CD8-positive, alpha-beta memory T cell (primary cell): ENCODE measurements around the gene SNX18. TPM values are rescaled to one million over a fixed set of nuclear protein-coding genes. Genes with fewer than 3 reads are reported as not detected.
"Not testable (repeated sequence)": the region's sequence is repeated elsewhere in the genome, so short reads cannot be mapped to it uniquely, and the experiment has no call there.

Experiments used
- CTCF ChIA-PET: fragments of 350-600 bp; sonication (Branson Sonifier 250); formaldehyde crosslinking; loops from one replicate; lab custom pipeline; 2021; ENCODE audit warnings: antibody characterized with exemption; lab: Charles Lee
- POLR2A ChIA-PET: fragments of 350-600 bp; sonication (Branson Sonifier 250); formaldehyde crosslinking; loops from one replicate; lab custom pipeline; 2021; ENCODE audit warnings: antibody characterized with exemption; lab: Charles Lee
- DNase-seq, 5 donors: peaks; one replicate each; pipeline versions ENCODE4 v3.0.0 to v3.0.0-alpha.2; 2020 to 2022; ENCODE audit warnings: mixed read lengths in 1 of 5
- H3K27ac ChIP-seq: one replicate; pipeline ENCODE4 v1.7.0; 2013; ENCODE audit warnings: low read depth, mild to moderate bottlenecking, low read length, moderate library complexity
- H3K27me3 ChIP-seq: 2 replicates; pipeline ENCODE4 v1.7.0; 2013; ENCODE audit warnings: low read length, mild to moderate bottlenecking; ENCODE audit not compliant: insufficient read depth, poor library complexity, severe bottlenecking
- H3K36me3 ChIP-seq: 2 replicates; pipeline ENCODE4 v1.7.0; 2013; ENCODE audit warnings: mild to moderate bottlenecking, low read length, moderate library complexity; ENCODE audit not compliant: insufficient read depth
- H3K4me1 ChIP-seq: 2 replicates; pipeline ENCODE4 v1.7.0; 2013; ENCODE audit warnings: mild to moderate bottlenecking, low read length, moderate library complexity; ENCODE audit not compliant: insufficient read depth
- H3K4me3 ChIP-seq: 2 replicates; pipeline ENCODE4 v1.7.0; 2013; ENCODE audit warnings: mild to moderate bottlenecking, low read length
- H3K9me3 ChIP-seq: 2 replicates; pipeline ENCODE4 v1.7.0; 2013; ENCODE audit warnings: mild to moderate bottlenecking, low read length
- H3K27ac Mint-ChIP-seq, 8 donors: one replicate each; pipeline ENCODE4 v1.8.0; 2020 to 2021; ENCODE audit warnings: mixed read lengths in 8 of 8, mild to moderate bottlenecking in 6 of 8, inconsistent platforms in 3 of 8, moderate library complexity in 3 of 8
- H3K27me3 Mint-ChIP-seq, 2 donors: one replicate each; pipeline ENCODE4 v1.8.0; 2020 to 2021; ENCODE audit warnings: mixed read lengths in 2 of 2, mild to moderate bottlenecking in 1 of 2, moderate library complexity in 1 of 2
- H3K36me3 Mint-ChIP-seq, 3 donors: one replicate each; pipeline ENCODE4 v1.8.0; 2020 to 2021; ENCODE audit warnings: mixed read lengths in 3 of 3, inconsistent platforms in 1 of 3, mild to moderate bottlenecking in 1 of 3
- H3K4me1 Mint-ChIP-seq, 3 donors: one replicate each; pipeline ENCODE4 v1.8.0; 2020 to 2021; ENCODE audit warnings: mixed read lengths in 3 of 3, inconsistent platforms in 1 of 3, mild to moderate bottlenecking in 1 of 3
- H3K4me3 Mint-ChIP-seq, 7 donors: one replicate each; pipeline ENCODE4 v1.8.0; 2020 to 2021; ENCODE audit warnings: mixed read lengths in 7 of 7, mild to moderate bottlenecking in 6 of 7, moderate library complexity in 4 of 7, inconsistent platforms in 2 of 7
- H3K9me3 Mint-ChIP-seq, 5 donors: one replicate each; pipeline ENCODE4 v1.8.0; 2020 to 2022; ENCODE audit warnings: mixed read lengths in 5 of 5, mild to moderate bottlenecking in 3 of 5, moderate library complexity in 2 of 5, inconsistent platforms in 1 of 5
- polyA plus RNA-seq: library from polyadenylated mRNA; unstranded; fragments of 300-500 nt; fragmentation: Illumina TruSeq; gene quantifications from one replicate; pipeline ENCODE4 v1.2.3, GENCODE V29; 2021
- total RNA-seq, 2 experiments: library from RNA; stranded (reverse); gene quantifications; one replicate each; pipeline ENCODE4 v1.2.3, GENCODE V29; 2021

The SNX18 gene
- total and polyA plus RNA-seq, 3 experiments from 2014 or later: 3.8 to 23.9 (median 21.5) TPM

DNA sequence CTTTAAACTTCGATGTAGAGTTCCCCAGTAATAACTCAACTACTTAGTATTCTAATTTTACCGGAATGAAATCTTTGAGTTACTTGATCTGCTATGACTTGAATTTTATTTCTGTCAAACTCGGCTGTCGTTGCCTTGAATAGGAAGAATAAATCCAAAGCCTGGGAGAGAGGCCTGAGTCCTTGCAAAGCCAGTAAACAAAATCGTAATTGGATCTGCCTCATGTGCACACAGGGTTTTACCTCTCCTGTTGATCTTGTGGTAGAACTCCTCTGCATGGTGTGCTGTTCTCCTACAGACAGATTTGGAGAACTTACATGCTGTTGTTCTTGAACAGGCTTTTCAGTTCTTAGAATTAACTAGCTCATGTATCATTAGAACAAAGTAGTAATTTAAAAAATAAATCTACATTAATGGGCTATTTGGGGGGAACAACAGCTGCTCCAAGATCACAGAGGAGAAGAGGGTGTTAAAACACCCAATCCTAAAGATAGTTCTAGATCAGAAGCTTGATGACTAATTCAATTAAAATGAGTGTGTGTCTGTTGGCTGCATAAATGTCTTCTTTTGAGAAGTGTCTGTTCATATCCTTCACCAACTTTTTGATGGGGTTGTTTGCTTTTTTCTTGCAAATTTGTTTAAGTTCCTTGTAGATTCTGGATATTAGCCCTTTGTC lies 33.2 kb upstream of the SNX18 start:
- H3K4me3 ChIP-seq: no peak overlapping the region
- peaks cover 0 to 2% (median 0%) of the 10 kb centered on the region in 3 donors for H3K4me1 Mint-ChIP-seq
- no peak overlapping the region for H3K27ac ChIP-seq
- peaks cover 18 to 33% of the 10 kb centered on the region in 2 donors for H3K27me3 Mint-ChIP-seq
- H3K9me3 ChIP-seq: no peaks in the 10 kb centered on the region
- H3K9me3 Mint-ChIP-seq: no peaks in the 10 kb centered on the region
- no peak for DNase-seq
- H3K36me3 Mint-ChIP-seq: peaks cover 0 to 2% (median 0%) of the 10 kb centered on the region in 3 donors
- H3K36me3 ChIP-seq: no peaks in the 10 kb centered on the region
- POLR2A ChIA-PET: no interaction called here
- no peaks in the 10 kb centered on the region for H3K27me3 ChIP-seq
- H3K4me3 Mint-ChIP-seq: no peak overlapping the region
- no peak overlapping the region for H3K27ac Mint-ChIP-seq
- H3K4me1 ChIP-seq: no peaks in the 10 kb centered on the region
- CTCF ChIA-PET: no interaction called here

DNA sequence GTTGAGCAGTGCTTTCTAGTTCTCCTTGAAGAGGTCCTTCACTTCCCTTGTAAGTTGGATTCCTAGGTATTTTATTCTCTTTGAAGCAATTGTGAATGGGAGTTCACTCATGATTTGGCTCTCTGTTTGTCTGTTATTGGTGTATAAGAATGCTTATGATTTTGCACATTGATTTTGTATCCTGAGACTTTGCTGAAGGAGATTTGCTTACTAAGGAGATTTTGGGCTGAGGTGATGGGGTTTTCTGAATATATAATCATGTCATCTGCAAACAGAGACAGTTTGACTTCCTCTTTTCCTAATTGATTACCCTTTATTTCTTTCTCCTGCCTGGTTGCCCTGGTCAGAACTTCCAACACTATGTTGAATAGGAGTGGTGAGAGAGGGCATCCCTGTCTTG lies 31.9 kb upstream of the SNX18 start:
- H3K4me1 Mint-ChIP-seq, CTCF ChIA-PET, H3K4me3 Mint-ChIP-seq: not testable (repeated sequence)

DNA sequence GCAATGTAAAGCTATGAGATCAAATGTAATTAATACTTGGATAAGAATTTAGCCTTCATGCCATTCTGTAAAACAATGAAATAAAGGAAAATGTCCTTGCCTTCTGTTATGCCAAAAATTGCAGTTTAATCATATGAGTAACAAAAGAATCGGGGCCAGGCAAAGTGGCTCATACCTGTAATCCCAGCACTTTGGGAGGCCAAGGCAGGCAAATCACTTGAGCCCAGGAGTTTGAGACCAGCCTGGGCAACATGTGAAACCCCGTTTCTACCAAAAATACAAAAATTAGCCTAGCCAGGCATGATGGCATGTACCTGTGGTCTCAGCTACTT lies 27.9 kb upstream of the SNX18 start:
- H3K27me3 ChIP-seq, H3K27ac Mint-ChIP-seq, POLR2A ChIA-PET, H3K4me1 Mint-ChIP-seq, H3K27me3 Mint-ChIP-seq, H3K9me3 ChIP-seq, DNase-seq, H3K4me3 Mint-ChIP-seq, H3K36me3 Mint-ChIP-seq, H3K9me3 Mint-ChIP-seq, H3K4me3 ChIP-seq, H3K4me1 ChIP-seq, H3K36me3 ChIP-seq, H3K27ac ChIP-seq: not testable (repeated sequence)
- CTCF ChIA-PET: interaction anchor here (0.9 to 2.7 kb wide), 14 partner anchors 8 to 377 kb away, joined by 3 to 12 read pairs (median 6); partner anchors contain the start of gene SNX18

More for the DNA sequence above, 31.9 kb upstream of the SNX18 start:
- H3K27me3 ChIP-seq, H3K4me3 ChIP-seq, H3K9me3 Mint-ChIP-seq, H3K4me1 ChIP-seq, H3K27ac ChIP-seq, H3K36me3 ChIP-seq, H3K27ac Mint-ChIP-seq, H3K9me3 ChIP-seq, DNase-seq, POLR2A ChIA-PET, H3K36me3 Mint-ChIP-seq: not testable (repeated sequence)
- H3K27me3 Mint-ChIP-seq: peaks cover 11 to 21% of the 10 kb centered on the region in 2 donors

DNA sequence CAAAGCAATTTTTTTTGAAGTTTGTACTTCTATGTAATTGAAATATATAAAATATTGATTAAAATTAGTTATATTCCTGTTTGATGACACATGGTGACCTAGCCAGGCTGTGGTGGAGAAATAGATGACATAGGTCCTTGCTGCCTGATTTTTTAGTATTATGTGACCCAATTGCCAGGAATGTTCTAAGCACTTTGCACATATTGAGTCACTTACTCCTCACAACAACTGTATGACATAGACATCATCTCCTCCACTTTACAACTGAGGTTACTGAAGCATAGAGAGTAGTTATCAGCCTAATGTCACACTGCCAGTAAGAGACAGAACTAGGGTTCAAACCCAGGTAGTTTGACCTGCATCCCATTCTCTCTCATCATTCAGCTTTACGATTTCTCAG lies 26.2 kb upstream of the SNX18 start:
- H3K27me3 Mint-ChIP-seq: peaks cover 6 to 18% of the 10 kb centered on the region in 2 donors
- Histone ChIP-seq H3K9me3 (no peaks in the 10 kb centered on the region), H3K36me3 (no peaks in the 10 kb centered on the region), H3K27me3 (no peaks in the 10 kb centered on the region), H3K27ac (no peak overlapping the region), H3K4me1 (no peaks in the 10 kb centered on the region), H3K4me3 (no peak overlapping the region)
- no peak overlapping the region for H3K4me3 Mint-ChIP-seq
- H3K27ac Mint-ChIP-seq: no peak overlapping the region
- H3K9me3 Mint-ChIP-seq: peaks cover 0 to 2% (median 0%) of the 10 kb centered on the region in 5 donors
- H3K4me1 Mint-ChIP-seq: peaks cover 0 to 3% (median 0%) of the 10 kb centered on the region in 3 donors
- CTCF ChIA-PET: interaction anchor here (0.5 to 1.4 kb wide), 2 partner anchors 19 to 353 kb away, joined by 3 read pairs; no protein-coding TSS in a partner anchor
- no peaks in the 10 kb centered on the region for H3K36me3 Mint-ChIP-seq
- POLR2A ChIA-PET: no interaction called here
- no peak for DNase-seq

DNA sequence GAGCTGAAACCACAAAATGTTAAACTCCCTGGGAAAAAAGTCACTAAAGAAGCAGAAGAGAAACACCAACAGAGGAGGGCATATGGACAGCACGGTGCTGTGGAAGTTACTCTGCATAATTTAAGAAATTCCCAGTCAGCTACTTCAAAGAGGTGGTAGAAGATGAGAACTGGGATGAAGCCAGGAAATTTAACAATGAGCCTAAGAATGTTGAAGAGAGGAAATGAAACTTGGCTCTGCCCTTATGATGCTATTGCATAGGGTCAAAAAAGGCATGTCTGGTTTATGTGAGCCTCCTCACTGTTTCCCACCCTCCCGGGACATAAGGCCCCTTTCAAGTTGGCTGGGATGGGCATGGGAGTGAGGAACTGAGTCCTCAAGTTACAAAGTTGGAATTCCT lies 25.4 kb upstream of the SNX18 start:
- Histone ChIP-seq H3K27ac (no peak overlapping the region), H3K4me3 (no peak overlapping the region), H3K4me1 (no peaks in the 10 kb centered on the region), H3K9me3 (no peaks in the 10 kb centered on the region), H3K36me3 (no peaks in the 10 kb centered on the region), H3K27me3 (no peaks in the 10 kb centered on the region)
- Mint-ChIP-seq H3K4me1 (peaks cover 0 to 3% (median 0%) of the 10 kb centered on the region in 3 donors), H3K27me3 (peaks cover 14 to 24% of the 10 kb centered on the region in 2 donors), H3K27ac (no peak overlapping the region), H3K36me3 (peaks cover 0 to 3% (median 0%) of the 10 kb centered on the region in 3 donors), H3K9me3 (peaks cover 0 to 2% (median 0%) of the 10 kb centered on the region in 5 donors), H3K4me3 (no peak overlapping the region)
- no peak for DNase-seq
- POLR2A ChIA-PET: no interaction called here
- CTCF ChIA-PET: no interaction called here

DNA sequence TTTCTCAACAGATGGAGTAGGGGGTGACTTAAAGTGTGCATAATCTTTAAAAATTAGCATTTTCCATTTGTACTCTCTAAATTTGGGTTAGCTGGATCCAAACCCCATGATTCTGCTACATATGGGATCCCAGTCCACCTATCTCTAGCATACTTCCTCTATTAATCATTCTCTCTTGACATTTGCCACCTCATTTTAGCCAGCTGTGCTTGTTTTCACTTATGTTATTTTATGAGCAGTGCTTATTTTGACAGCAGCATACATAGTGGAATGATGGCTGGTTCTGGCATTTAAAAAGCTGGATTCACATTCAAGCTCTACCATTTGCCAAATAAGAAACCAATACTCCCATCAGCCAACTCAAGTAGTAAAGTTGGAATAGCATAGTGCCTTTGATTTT lies 22.5 kb upstream of the SNX18 start:
- H3K27ac ChIP-seq: no peak overlapping the region
- no peak for DNase-seq
- no peak overlapping the region for H3K27ac Mint-ChIP-seq
- H3K27me3 Mint-ChIP-seq: peaks cover 16 to 52% of the 10 kb centered on the region in 2 donors
- H3K4me3 ChIP-seq: no peak overlapping the region
- H3K9me3 ChIP-seq: no peaks in the 10 kb centered on the region
- peaks cover 10 to 16% (median 12%) of the 10 kb centered on the region in 5 donors for H3K9me3 Mint-ChIP-seq
- no peaks in the 10 kb centered on the region for H3K4me1 Mint-ChIP-seq
- CTCF ChIA-PET: interaction anchor here (0.9 to 1.5 kb wide), 2 partner anchors 22 to 53 kb away, joined by 3 to 6 read pairs; partner anchors contain the start of gene SNX18
- H3K27me3 ChIP-seq: peaks cover 3% of the 10 kb centered on the region
- H3K4me1 ChIP-seq: no peaks in the 10 kb centered on the region
- POLR2A ChIA-PET: no interaction called here
- peaks cover 0 to 20% (median 0%) of the 10 kb centered on the region in 3 donors for H3K36me3 Mint-ChIP-seq
- H3K36me3 ChIP-seq: no peaks in the 10 kb centered on the region
- H3K4me3 Mint-ChIP-seq: no peak overlapping the region

DNA sequence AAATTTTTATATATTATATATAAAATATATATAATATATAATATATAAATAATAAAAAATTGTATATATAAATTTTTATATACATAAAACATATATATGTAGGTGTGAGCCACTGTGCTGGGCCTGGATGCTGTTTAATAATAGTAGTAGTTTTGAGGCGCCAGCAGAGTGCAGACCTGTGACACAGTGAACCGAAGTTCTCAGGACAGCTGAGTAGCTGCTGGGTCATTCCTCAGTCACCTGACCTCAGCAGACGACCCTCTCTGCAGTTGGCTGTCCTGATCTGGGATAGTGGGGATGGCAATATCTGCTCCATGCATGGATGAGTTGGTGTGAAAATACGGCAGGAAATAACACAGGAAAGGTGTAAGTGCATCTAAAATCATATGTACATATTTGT lies 3.3 kb upstream of the SNX18 start:
- CTCF ChIA-PET: no interaction called here
- peaks cover 1 to 11% of the 10 kb centered on the region in 2 donors for H3K27me3 Mint-ChIP-seq
- no peaks in the 10 kb centered on the region for H3K36me3 ChIP-seq
- no peaks in the 10 kb centered on the region for H3K9me3 Mint-ChIP-seq
- no peak for DNase-seq
- POLR2A ChIA-PET: no interaction called here
- H3K36me3 Mint-ChIP-seq: peaks cover 0 to 2% (median 0%) of the 10 kb centered on the region in 3 donors
- no peaks in the 10 kb centered on the region for H3K9me3 ChIP-seq
- H3K27me3 ChIP-seq: no peaks in the 10 kb centered on the region
- no peak overlapping the region for H3K27ac ChIP-seq
- H3K4me1 ChIP-seq: peaks cover 10% of the 10 kb centered on the region
- H3K4me1 Mint-ChIP-seq: peaks cover 10 to 16% (median 14%) of the 10 kb centered on the region in 3 donors
- H3K27ac Mint-ChIP-seq: no peak overlapping the region
- no peak overlapping the region for H3K4me3 Mint-ChIP-seq
- no peak overlapping the region for H3K4me3 ChIP-seq

DNA sequence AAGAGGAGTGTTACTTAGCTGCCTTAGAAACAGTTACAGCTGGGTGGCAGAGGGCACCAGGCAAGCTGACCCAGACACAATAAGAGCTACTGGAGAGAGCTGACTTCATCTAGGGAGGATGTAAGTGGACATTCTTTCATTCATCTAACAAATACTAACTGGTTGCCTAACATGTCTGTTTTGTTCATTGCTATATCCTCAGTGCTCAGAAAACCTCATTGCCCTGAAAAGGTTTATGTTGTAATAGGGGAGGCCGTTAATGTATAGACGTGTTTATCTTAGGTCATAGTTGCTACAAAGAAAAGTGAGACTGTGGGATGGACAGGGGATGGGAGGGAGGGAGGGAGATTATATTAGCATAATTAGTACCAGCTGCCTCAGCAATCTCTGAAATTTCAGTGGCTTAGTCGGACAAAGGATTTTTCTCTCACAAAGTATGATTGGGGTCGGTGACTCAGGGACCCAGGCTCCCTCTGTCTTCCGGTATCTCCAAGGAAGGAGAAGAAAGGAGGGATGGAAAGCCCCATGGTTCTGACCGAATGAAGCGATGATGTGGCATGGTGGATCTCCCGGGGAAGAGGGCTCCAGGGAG lies 2.6 kb upstream of the SNX18 start:
- Mint-ChIP-seq H3K27me3 (peaks cover 1 to 6% of the 10 kb centered on the region in 2 donors), H3K36me3 (peaks cover 0 to 8% (median 4%) of the 10 kb centered on the region in 3 donors), H3K27ac (no peak overlapping the region), H3K9me3 (no peaks in the 10 kb centered on the region), H3K4me3 (peak overlapping the region in 1 of 7 donors; percentile 9), H3K4me1 (peaks cover 16 to 22% (median 20%) of the 10 kb centered on the region in 3 donors)
- H3K9me3 ChIP-seq: no peaks in the 10 kb centered on the region
- no peak overlapping the region for H3K4me3 ChIP-seq
- H3K4me1 ChIP-seq: peaks cover 16% of the 10 kb centered on the region
- ChIA-PET CTCF (no interaction called here), POLR2A (no interaction called here)
- no peaks in the 10 kb centered on the region for H3K36me3 ChIP-seq
- no peak for DNase-seq
- H3K27ac ChIP-seq: no peak overlapping the region
- H3K27me3 ChIP-seq: no peaks in the 10 kb centered on the region
